GM19238 (cell line): ENCODE data around the gene NAA10.

Source experiments
- DNase-seq: peaks from one replicate; pipeline ENCODE4 v3.0.0; 2011; ENCODE audit warnings: low spot score; ENCODE audit not compliant: insufficient read length

Gene NAA10

GRCh38 chrX:153909980-153910360 is 24.9 kb downstream of the NAA10 start:
- DNase-seq: no peak

DNA sequence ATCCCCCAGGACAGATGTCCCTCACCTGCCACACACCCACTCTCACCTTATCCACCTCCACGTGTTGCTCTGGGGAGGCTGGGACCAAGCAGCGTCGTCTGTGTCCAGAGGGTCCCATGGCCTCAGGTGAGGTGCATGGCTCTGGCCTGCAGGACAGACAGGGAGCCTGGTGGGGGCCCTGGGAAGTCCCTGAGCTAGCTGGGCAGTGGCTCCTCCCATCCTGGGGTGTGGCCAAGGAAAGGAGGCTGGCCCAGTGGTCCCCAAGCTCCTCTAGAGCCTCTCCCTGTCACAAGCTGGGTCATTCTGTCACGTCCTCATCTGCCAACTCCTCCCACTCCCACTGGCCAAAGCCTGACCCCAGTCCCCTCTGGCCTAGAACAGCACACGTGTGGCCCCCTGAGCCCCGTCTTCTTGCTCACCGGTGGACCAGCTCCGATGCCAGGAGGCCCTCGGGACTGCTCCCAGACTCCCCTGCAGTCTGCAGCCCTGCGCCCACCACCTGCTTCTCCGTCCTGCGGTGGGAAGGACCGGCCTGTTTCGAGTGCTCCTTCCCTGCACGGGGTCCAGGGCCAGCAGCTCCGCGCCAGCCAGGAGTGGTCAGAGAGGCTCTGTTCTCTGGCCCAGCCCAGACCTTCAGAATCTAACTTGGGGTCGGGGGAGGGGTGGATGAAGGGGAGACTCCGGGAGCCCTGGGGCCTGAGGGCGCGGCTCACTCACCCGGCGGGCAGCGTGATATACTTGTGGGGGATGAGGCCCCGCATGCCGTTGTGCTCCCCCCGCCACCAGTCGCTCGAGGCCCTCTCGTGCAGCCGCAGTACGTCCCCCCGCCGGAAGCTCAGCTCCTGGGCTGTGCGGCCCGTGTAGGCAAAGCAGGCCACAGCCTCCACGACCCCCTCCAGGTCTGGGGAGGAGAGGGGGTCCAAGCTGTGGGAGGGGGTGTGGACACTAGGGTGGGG is 25.5 kb downstream of the NAA10 start:
- peak; percentile 41 for DNase-seq

GRCh38 chrX:153908219-153908860 is 26.5 kb downstream of the NAA10 start:
- DNase-seq: no peak

DNA sequence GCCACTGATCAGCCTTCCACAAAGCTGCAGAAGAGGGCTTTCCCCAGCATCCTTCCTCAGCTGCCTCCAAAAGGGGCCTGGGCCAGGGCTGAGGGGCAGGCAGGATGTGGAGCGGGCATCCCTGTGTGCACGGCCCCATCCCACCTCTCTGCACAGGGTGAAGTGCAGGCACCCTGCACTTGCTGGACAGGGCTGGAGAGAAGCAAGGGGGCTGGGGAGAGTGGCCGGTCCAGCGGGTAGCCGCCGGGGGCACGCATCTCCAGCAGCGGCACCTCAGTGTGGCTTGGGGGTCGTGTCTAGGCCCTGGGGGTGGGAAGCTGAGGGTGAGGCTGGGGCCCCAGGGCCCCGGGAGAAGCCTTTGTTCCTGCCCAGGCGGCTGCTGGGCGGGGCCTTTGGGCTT is 27.4 kb downstream of the NAA10 start:
- no peak for DNase-seq

GRCh38 chrX:153906126-153906917 is 28.5 kb downstream of the NAA10 start:
- DNase-seq: no peak

GRCh38 chrX:153905481-153906095 is 29.2 kb downstream of the NAA10 start:
- no peak for DNase-seq

DNA sequence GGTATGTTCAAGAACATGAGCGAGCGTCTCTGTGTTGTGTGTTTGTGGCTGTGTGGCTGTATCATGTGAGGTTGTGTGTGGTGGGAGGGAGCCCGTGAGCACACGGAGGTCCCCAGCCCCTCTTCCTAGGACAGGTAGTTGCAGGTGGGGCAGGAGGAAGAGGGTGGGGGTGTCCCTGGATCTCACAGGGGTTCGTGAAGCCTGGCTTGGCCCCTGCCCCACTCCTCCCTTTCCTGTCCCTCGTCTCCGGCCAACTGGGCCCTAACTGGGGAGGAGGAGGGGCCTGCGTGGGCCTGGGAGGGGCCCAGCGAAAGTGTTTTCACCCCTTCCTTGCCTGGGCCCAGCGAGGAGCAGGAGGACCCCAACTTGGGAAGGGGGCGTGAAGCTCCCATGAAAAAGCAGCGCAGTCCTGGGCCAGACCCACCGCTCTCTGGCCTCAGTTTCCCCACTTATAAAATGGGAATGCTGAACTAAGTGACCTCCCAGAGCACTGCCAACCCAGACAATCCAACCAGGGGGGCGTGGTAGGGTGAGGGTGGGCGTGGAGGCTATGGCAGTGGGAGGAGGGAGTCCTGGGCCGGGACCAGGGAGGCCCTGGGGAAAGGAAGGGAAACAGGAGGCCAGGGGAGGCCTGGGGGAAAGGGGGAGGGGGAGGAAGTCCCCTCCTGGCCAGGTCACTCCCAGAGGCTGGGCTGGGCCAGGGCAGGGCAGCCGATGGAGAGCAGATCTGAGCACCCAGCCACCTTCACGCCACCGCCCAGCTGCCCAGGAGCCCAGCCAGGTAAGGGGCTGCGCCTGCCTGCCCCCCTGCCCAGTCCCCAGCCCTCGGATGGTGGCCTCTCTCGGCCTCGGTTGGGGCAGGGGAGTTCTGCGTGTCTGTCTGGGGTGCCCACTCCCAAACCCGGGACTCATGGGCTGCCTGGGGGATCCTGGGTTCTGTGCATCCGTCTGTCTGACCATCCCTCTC is 30.6 kb downstream of the NAA10 start, which contains the start of gene AVPR2:
TSS of gene AVPR2 (plus strand) at position 683 of the 967 bp plus-strand sequence. CDS start 473 bp downstream, outside the sequence.
- DNase-seq: no peak

DNA sequence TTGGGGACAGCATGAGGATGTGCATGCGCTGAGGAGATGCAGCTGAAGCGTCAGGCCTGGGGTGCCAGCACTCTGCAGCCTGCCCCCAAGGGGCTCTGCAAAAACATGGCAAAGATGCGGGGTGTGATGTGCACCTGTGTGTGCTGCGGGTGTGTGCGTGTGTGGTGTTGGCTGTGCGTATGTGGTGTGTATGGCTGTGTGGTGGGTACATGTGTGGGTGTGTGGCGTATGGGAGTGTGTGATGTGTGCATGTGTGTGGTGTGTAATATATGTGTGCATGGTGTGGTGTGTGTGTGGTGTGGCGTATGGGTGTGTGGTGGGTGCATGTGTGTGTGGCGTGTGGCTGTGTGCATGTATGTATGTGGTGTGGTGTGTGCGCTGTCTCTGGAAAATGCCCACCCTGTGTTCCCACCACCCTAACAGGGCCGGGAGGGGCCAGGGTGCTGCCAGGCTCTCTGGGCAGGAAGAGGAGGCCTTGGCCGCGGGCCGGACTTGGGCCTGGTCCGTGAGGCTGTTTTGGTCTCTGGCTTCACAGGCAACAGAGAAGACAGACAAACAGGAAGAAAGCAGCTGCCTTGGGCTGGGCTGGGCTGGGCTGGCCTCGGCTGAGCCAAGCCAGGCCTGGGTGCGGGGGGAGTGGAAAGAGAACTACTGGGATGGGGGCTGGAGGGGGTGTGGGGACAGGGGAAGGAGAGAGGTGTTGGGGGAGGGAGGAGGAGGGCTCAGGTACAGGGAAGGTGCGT is 31.4 kb downstream of the NAA10 start:
- DNase-seq: no peak

DNA sequence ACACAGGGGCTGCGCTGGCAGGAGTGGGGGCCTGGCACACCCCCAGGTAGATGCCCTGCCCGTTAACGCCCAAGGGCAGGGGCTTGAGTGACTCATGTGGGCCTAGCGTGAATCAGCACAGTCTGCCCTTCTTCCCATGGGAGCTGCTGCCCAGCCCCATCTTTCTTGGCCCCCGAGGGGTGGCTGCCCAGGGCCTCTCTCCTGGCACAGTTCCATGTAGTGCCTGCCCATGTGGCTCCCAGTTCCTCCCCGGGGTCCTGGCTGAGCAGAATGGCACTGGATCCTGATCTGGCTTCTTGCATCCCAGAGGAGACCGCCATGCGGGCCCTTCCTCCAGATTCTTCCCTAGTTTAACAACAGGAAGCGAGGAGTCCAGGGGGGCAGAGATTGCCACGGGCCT is 32.5 kb downstream of the NAA10 start:
- no peak for DNase-seq

GRCh38 chrX:153901753-153902140 is 33.1 kb downstream of the NAA10 start:
- DNase-seq: no peak

GRCh38 chrX:153900831-153901752 is 33.7 kb downstream of the NAA10 start:
- peak; percentile 78 for DNase-seq

- DNase-seq: no peak
These were observed 36.9 kb downstream of the NAA10 start for GRCh38 chrX:153897899-153898298.

DNA sequence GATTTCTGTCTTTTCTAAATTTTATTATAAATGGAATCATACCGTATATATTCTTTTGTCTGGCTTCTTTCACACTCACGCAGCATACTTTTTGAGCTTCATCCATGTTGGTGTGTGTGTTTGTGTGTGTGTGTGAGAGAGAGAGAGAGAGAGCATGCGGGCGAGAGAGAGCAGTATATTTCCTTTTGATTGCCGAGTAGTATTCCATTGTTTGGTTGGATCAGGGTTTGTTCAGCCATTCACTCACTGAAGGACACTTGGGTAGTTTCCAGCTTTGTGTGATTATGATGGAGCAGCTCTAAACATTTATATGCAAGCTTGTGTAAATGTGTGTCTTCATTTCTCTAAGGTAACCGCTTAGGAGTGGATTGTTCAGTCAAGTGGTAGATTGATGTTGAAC is 45.7 kb downstream of the NAA10 start:
- DNase-seq: no peak

GRCh38 chrX:153888344-153888743 is 46.5 kb downstream of the NAA10 start:
- no peak for DNase-seq

- no peak for DNase-seq
These were observed 47.5 kb downstream of the NAA10 start for GRCh38 chrX:153887385-153887784.

DNA sequence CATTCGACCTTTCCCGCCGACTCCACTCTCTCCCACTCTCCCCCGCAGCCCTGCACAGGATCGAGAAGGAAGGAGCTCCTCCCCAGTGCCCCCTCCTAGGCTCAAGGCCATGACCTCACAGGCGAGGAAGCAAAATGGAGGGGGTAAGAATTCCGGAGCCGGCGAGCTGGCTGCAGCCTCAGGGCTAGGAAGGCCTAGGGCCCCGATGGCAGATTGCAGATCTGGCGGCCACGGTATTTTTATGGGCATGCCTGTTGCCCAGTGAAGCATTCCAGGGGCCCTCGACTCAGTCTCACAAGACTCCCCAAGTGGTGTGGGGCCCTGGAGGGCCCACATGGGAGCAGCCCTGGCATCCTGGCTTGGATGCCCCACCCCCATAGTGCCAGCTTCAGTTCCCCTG is 47.9 kb downstream of the NAA10 start:
- no peak for DNase-seq

GRCh38 chrX:153885968-153886903 is 48.6 kb downstream of the NAA10 start, which contains the start of gene L1CAM:
TSS of gene L1CAM (minus strand) at chrX:153886173. CDS start at chrX:153875836, 10,337 bp downstream.
- DNase-seq: no peak
